ENCODE measurements around the gene DVL3. TPM values are rescaled to one million over a fixed set of nuclear protein-coding genes. Genes with fewer than 3 reads are reported as not detected.
A peak's percentile ranks its signal among the peaks of the same experiment; 100 is the strongest.
"Not testable (repeated sequence)": the region's sequence is repeated elsewhere in the genome, so short reads cannot be mapped to it uniquely, and the experiment has no call there.

The DVL3 gene
- total RNA-seq, 1 donor from 2014 or later = 26.9 TPM

DNA sequence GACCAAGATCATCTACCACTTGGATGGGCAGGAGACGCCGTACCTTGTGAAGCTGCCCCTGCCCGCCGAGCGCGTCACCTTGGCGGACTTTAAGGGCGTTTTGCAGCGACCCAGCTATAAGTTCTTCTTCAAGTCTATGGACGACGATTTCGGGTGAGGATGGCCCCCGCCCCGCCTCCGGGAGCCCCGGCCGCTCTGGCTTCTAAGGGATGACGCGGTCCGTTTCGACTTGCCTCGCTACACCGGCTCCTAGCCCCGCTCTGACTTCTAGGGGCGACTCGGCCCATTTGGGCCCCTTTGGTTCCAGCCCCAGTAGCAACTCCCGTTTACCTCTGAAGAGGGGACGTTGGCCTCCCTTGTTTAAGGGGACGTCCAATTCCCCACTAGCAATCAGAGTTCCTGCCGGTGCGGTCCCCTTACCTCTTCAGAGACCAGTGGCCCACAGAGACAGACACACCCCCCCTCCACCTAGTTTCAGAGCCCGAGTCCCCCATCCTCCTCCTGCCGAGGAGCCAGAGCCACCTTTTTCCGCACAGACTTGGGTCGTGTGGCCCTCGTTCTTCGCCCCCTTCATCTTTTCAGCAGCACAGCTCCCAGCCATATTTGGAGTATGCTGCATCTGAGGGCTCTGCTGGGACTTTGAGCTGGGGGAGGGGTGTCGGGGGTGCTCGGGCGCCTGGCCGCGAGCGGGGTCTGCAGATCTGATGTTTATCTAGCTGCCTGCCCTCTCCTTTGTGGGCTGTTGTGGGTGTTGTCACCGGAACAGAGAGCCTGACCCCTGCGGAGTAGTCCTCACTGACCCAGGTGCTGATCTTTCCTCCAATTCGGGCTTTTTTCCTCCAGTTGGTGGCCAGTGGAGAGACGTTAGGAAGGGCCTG lies 706 bp downstream of the DVL3 start:
- peak; percentile 28 for ATAC-seq
- no peak for DNase-seq (ENCODE audit: low spot score)

DNA sequence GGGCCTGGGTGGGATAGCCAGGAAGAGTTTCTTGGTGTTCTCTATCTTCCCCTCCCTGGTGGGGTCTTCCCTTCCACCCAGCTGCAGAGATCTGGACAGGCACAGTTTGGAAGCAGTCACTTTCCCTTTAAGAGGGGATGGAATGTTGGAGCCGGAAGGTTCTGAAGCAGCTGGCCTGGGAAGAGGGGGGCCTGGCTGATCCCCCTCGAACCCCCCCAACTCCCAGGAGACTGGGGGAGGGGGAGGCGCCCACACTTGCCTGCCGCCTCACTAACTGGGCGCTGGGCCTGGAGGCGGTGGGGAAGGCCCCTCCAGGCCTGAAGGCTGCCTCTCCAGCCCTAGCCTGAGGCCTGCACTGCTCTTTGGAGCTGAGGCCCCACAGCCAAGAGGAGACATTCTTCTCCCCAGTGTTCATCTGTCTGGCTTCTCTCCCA lies 1.4 kb downstream of the DVL3 start:
- DNase-seq (ENCODE audit: low spot score) (no peak), ATAC-seq (peak; percentile 38)

DNA sequence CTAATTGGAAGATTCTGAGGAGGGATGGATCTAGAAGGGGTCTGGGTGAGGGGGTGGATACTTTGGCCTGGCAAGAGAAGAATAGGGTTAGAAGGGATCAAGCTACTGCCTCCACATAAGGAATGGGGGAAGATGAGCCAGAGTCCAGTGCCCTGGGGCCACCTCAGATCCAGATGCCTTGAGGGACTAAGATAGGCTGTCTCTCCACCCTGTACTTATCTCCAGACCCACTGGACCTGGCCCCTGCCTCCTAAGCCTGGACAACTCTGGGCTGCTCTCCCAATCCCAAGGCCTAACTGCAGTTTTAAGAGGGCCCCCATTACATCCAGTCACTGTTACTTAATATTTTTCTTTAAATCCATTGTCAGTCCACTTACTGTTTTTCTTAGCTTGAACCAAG lies 2.0 kb downstream of the DVL3 start:
- ATAC-seq (no peak), DNase-seq (ENCODE audit: low spot score) (no peak)

DNA sequence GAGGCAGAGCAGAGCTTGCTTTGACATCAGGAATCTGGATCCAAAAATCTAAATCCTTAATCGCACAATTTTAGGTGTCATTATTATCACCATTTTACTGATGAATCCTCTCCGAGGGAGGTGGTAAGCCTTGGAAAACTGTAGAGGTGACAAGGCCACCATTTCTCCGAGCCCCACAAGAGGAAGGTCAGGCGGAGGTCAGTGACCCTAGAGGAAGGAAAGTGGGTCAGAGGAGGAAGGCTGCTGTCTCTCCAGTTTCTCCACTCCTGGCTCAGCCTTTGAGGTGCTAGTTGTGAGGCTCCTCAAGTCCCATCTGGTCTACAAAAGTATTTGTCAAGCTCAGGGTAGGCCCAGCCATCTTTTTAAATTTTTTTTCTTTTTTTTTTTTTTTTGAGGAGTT lies 3.2 kb downstream of the DVL3 start:
- no peak for ATAC-seq

DNA sequence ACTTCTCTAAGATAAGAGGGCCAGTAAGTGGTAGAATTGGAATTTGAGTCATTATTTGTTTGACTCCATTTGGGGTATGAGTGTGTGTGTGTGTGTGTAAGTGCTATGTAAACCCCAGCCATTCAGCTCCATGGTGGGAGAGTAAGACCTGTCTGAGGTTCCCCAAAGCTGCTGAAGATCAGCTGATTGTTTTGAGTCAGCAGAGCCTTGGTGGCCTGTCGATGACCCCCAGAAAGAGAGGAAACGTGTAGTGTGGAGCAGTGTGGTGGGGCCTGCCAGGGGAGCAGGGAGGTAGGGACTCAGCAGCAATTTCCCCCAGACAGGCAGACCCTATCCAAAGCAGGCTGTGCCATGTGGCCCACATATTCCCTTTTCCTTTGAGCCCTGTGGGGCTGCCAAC lies 5.3 kb downstream of the DVL3 start:
- no peak for ATAC-seq
- no peak for DNase-seq (ENCODE audit: low spot score)

More for the DNA sequence above, 3.2 kb downstream of the DVL3 start:
- no peak for DNase-seq (ENCODE audit: low spot score)

DNA sequence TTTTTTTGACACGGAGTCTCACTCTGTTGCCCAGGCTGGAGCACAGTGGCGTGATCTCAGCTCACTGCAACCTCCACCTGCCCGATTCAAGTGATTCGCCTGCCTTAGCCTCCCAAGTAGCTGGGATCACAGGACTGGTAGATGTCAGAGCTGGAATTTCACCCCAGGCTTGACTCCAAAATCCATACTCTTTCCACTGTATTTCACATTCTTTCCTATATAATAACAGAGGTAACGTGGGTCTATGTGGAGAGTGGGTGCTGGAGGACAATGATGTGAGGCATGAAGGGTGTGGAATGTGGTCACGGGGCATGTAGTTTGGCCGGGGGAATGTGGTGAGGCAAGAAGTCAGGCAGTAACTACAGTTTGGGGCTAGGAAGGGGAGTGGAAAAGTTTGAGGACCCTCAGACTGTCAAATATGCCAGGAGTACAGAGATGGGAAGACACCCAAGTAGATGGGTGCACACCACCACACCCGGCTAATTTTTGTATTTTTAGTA lies 7.4 kb downstream of the DVL3 start:
- ATAC-seq = not testable (repeated sequence)

DNA sequence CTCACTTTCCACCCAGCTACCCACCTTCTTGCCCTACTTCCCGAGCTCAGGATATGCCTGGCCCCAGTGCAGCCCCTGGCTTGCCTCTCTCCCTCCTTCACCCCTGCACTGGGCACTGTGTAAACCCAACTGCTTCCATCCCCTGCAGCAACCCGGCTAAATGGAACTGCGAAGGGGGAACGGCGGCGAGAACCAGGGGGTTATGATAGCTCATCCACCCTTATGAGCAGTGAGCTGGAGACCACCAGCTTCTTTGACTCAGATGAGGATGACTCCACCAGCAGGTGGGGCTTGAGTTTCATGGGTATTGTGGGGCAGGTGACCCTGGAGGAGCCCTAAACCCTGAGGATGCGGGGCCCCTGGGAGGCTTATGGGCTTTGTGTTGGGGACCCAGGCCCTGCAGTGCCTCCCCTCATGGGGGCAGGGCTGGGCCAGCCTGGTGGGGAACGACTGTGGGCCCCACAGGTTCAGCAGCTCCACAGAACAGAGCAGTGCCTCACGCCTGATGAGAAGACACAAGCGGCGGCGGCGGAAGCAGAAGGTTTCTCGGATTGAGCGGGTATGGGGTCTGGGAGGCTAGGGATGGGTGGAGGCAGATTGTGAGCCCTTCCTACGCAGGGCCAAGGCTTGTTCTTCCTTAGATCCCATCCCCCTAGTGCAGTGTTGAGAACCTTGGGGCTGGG lies 9.6 kb downstream of the DVL3 start:
- DNase-seq (ENCODE audit: low spot score) (no peak), ATAC-seq (no peak)

More for the DNA sequence above, 7.4 kb downstream of the DVL3 start:
- DNase-seq (ENCODE audit: low spot score) = not testable (repeated sequence)

DNA sequence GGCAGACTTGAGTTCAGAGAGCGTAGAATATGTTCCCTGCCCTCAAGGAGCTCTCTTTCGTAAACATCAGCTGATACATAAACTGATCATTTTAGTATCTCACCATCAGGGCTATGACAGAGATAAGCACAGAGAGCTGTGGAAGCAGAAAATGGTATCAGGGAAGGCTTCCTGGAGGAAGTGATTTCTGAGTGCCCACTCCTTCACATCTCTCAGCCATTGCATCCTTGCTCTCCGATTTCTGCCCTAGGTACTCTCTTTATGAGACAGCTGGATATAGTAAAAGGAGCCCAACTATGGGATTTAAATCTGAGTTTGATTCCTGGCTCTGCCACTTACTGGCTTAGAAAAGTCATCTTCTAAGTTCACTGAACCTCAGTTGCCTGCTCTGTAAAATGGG lies 10.4 kb downstream of the DVL3 start:
- ATAC-seq (no peak), DNase-seq (ENCODE audit: low spot score) (no peak)

DNA sequence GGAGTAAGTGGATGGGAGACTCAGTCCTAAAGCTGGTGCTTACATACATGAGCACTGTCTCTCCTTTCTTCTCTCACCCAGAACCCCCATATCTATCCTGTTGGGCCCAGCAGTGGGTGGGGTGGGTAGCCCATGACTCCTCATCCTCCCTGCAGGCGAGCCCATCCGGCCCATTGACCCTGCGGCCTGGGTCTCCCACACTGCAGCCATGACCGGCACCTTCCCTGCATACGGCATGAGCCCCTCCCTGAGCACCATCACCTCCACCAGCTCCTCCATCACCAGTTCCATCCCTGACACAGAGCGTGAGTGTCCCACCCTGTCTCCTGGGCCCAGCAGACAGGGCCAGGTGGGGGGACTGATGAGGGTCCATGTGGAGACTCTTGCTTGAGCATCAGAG lies 11.5 kb downstream of the DVL3 start:
- DNase-seq (ENCODE audit: low spot score) (no peak), ATAC-seq (no peak)

DNA sequence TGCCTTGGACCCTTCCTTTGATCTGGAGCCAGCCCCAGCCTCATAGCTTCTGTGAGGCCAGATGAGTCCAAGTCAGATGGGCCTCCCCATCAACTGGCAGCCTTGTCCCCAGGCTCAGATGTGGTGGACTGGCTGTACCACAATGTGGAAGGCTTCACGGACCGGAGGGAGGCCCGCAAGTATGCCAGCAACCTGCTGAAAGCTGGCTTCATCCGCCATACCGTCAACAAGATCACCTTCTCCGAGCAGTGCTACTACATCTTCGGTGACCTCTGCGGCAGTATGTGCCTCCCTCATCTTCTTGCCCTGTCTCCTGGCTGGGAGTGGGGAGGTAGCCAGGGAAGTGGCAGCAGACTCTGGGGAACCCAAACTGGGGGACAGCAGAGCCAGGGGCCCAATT lies 12.6 kb downstream of the DVL3 start:
- no peak for ATAC-seq

DNA sequence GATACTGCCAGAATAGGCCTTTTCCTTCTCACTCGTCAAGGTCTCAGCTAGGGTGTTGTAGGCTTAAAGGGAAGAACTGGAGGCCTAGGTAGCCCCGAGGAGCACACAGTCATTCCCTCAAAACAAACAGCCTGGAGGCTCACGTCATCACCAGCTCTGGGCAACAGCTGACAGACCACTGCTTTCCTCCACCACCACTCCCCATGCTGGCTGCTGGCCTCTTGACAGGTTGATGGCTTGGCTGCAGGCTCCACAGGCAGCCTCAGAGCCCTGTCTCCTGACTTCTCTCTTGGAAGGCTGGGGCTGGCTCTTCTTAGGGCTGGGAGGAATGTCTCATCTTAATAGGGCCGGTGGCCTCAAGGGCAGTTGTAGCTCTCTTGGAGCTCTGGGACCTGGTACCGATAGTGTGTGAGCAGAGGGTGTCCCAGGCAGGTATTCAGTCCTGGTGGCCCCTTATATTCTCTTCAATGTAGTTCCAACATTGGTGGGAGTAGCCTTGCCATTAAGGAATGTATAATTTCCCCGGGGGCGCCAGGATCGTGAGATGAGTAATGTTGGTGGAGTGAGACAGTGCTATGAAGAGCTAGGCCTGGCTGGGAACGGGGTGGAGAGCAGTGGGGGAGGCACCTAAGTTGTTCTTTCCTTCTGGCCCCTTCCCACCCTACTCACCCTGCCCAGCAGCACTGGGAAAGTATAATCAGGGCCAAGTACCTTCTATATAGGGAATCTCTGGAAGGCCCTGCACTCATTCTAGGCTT lies 13.4 kb downstream of the DVL3 start:
- ATAC-seq = no peak
- DNase-seq (ENCODE audit: low spot score) = no peak

More for the DNA sequence above, 12.6 kb downstream of the DVL3 start:
- no peak for DNase-seq (ENCODE audit: low spot score)

DNA sequence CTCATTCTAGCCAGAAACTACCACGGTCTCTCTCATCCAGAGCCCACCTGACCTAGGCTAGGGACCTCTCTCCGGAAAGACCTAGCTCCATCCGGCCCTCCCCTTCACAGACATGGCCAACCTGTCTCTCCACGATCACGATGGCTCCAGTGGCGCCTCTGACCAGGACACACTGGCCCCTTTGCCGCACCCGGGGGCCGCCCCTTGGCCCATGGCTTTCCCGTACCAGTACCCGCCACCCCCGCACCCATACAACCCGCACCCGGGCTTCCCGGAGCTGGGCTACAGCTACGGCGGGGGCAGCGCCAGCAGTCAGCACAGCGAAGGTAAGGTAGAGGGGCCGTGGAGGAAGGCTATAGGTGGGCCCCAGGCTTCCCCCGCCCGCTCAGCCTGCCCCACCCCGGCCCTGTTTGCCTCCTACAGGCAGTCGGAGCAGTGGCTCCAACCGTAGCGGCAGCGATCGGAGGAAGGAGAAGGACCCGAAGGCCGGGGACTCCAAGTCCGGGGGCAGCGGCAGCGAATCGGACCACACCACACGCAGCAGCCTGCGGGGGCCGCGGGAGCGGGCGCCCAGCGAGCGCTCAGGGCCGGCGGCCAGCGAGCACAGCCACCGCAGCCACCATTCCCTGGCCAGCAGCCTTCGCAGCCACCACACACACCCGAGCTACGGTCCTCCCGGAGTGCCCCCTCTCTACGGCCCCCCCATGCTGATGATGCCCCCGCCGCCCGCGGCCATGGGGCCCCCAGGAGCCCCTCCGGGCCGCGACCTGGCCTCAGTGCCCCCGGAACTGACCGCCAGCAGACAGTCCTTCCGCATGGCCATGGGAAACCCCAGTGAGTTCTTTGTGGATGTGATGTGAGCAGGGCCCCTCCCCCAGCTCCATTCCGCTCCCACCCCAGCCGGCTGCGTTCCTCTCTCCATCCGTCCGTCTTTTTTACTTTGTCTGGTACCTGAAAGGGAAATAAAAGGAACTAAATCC lies 15.0 kb downstream of the DVL3 start:
- DNase-seq (ENCODE audit: low spot score) = no peak
- ATAC-seq = no peak

DNA sequence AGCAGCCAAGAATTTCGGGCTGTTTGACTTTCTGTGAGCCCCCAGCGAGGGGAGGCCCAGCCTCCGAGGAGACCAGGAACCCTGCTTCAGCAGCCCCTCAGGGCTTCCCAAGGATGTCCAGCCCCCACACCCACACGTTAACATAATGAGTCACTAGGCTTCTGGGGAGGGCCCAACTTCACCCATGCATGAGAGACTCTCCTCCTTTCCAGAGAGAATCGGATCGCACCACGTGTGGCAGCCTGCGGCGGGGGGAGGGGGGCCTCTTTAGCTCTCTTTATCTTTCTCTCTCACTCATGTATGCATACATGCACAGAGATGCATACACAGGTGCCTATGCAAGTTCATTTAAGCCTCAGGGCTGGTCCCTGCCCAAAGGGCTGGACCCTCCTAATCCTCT lies 16.4 kb downstream of the DVL3 start:
- no peak for DNase-seq (ENCODE audit: low spot score)

DNA sequence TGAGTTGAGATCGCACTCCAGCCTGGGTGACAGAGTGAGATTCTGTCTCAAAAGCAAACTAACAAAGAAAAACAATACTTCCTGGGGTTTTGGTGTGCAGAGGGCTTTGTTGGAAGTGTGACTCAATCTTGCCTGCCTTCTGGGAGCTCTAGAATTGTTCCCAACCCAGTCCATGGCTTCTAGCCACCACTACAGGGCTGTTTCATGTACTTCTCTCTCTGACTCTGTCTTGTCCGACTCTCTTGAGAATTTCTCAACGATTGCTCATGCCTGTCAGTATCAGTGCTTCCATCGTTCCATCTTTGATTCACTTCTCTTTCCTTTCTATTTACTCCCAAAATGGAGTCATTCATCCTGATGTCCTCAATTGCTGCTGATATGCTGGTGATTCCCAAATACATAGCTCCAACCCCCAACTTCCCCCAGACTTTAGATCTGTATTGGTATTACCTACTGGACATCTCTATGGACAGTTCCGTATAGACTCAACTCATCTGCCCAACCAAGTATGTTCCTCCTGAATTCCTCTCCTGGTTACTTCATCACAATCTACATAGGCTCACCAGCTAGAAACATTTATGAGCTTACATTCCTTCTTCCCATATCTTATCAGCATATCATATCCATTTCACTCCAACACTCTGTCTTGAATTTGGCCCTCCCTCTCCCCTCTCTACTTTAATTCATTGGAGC lies 17.6 kb downstream of the DVL3 start:
- no peak for ATAC-seq
- no peak for DNase-seq (ENCODE audit: low spot score)

More for the DNA sequence above, 16.4 kb downstream of the DVL3 start:
- no peak for ATAC-seq

DNA sequence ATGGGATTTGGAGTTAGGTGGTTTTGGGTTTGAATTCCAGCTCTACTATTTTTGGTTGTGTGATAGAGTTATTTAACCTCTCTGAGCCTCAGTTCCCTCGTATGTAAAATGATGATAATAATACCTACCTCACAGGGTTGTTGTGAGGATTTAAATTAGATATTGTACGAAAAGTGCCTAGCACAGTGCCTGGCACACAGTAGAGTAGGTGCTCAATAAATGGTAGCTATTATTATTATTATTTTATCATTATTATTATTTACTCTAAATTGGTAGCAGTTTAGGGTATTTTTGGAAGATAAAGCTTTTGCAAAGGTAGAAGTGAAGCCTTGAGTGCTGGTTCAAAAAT lies 18.2 kb downstream of the DVL3 start:
- no peak for DNase-seq (ENCODE audit: low spot score)
- ATAC-seq = no peak

DNA sequence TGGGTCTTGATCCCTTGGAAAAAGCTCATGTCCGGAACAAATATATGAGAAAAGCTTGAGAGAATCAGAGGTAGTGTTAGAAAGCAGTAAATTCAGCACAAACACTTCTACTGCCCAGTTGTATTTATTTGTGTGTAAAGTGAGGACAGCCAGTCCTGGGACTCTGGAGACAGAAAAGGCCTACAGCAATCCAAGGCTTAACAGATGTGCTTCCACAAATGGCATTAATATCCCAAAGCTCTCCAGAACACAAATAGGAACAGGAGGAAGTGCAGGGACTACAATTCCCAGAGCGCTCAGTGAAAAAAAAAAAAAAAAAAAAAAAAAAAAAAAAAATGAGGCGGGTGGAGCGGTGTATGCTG lies 19.1 kb downstream of the DVL3 start:
- DNase-seq (ENCODE audit: low spot score) (no peak), ATAC-seq (no peak)

DNA sequence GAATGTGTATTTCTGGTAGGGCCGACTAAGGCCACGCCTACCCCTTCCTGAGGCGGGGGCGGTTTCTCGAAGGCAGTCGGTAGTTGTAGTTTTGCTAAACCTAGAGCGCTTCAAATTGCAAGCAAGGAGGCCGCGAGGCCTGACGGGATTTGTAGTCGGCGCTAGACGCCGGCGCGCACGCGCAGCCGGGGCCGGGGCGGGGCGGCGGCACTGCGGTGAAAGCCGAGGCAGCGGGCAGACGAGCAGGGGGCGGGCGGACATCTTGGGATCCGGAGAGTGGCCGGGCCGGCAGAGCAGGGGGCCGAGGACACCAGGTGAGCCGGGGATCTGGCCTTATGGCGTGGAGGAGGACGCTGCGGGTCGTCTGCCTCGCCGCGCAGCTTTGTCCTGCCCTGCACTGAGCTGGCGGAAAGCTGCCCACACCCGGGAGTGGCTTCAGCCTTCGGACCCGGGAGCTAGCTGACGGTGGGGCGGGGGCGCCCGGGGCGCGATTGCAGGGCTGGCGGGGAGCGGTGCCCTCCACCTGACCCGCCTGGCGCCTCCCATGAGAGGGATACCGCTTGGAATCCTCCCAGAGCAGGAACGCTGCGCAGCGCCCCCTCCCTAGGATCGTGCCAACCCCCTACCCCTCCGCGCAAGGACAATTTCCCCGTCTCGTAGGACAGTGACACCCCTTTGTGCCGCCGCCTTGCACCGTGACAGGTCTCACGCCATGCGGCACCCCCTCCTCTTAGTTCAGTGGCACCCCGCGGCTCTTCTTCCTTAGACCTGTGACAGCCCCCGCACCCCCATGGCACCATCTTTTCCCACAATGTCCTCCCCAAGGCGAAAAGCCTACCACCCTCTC lies 19.7 kb downstream of the DVL3 start, which contains the start of gene AP2M1:
Gene AP2M1, plus strand, starts transcription at position 210 of the 847 bp plus-strand sequence. CDS start 2,139 bp downstream, outside the sequence.
- peak; percentile 99 for DNase-seq (ENCODE audit: low spot score)
- peak; percentile 94 for ATAC-seq

DNA sequence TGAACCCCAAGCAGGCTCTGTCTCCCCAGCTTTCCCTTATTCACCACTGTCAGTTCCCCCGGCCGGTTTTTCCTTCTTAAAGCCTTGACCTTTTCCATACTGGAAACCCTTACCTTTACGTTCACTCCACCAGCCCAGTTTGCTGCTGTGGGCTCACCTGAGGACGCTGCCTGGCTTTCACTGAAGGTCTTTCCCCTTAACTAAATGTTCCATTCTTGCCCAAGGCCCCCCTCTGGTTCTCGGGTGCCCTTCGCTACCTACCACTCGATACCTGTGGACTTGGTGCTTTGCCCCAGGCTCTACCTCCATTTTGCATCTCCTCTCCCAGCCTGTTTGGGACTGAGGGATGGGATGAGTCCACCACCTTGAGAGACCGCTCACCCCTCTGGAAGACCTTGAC lies 20.3 kb downstream of the DVL3 start:
- DNase-seq (ENCODE audit: low spot score) = no peak
- ATAC-seq = no peak

DNA sequence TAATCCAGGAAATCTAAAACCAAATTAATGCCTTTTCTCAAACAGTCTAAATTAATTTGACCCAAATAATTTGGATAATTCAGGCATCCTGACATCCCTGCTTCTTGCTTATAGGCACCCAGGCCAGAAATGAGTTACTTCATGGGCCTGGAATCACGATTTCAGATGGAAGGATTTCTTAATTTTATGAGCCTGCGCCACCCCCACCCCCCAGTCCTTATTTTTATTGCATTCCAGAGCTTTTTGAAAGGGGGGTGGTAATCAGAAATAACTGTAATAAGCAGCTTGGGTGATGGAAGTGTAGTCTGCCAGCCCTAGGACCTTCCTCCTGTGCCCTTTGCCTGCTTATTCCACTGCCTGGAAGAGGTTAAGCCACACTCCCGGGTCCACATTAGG lies 20.8 kb downstream of the DVL3 start:
- DNase-seq (ENCODE audit: low spot score) (no peak), ATAC-seq (no peak)

All from left lobe of liver (tissue), 2 donors.